ENCODE measurements around the gene CAMK2A.

DNA sequence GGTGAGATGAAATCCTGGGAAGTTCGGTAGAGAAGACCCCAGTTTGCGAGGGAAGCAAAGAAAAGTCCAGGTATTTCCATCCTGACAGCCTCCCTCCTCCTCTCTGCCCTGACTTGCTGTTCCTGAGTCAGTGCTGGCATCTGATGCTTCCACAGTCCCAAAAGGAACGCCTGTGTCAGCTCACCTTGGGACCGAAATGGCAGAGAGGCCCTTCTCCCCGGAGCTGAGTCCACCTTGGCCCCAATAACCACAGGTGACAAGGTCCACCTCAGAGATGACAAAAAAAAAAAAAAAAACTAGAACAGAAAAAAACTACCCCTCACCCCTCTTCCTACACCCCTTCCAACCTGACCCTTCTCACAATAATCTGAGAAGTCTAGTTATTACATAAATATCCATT, 68.1 kb downstream of the CAMK2A start:
- TF ChIP-seq, protein P1, sequence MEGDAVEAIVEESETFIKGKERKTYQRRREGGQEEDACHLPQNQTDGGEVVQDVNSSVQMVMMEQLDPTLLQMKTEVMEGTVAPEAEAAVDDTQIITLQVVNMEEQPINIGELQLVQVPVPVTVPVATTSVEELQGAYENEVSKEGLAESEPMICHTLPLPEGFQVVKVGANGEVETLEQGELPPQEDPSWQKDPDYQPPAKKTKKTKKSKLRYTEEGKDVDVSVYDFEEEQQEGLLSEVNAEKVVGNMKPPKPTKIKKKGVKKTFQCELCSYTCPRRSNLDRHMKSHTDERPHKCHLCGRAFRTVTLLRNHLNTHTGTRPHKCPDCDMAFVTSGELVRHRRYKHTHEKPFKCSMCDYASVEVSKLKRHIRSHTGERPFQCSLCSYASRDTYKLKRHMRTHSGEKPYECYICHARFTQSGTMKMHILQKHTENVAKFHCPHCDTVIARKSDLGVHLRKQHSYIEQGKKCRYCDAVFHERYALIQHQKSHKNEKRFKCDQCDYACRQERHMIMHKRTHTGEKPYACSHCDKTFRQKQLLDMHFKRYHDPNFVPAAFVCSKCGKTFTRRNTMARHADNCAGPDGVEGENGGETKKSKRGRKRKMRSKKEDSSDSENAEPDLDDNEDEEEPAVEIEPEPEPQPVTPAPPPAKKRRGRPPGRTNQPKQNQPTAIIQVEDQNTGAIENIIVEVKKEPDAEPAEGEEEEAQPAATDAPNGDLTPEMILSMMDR (conservative IDR thresholded peaks at IDR 0.05; ENCODE audit: low read length): no peak
- no peak for TF ChIP-seq EZH2phosphoT487 (IDR thresholded peaks at IDR 0.05; ENCODE audit: borderline replicate concordance, low read depth, low read length)
